ENCODE results near the gene POLR2I.
"Not testable (repeated sequence)": the region's sequence is repeated elsewhere in the genome, so short reads cannot be mapped to it uniquely, and the experiment has no call there.

The POLR2I gene

GRCh38 chr19:36140304-36141038, 25.8 kb upstream of the POLR2I start:
- H3K36me3 Mint-ChIP-seq = peaks cover 4% of the 10 kb centered on the region
- no peaks in the 10 kb centered on the region for H3K27me3 Mint-ChIP-seq
- no peaks in the 10 kb centered on the region for H3K9me3 Mint-ChIP-seq (ENCODE audit: low read depth)
- peak overlapping the region; percentile 91 for H3K27ac Mint-ChIP-seq
- peaks cover 11% of the 10 kb centered on the region for H3K4me1 Mint-ChIP-seq (ENCODE audit: low read depth)
- peak overlapping the region; percentile 94 for H3K4me3 Mint-ChIP-seq

- peak within 1 kb of the TSS; percentile 91 for H3K27ac Mint-ChIP-seq
- peaks cover 11% of the 10 kb centered on the region for H3K4me1 Mint-ChIP-seq (ENCODE audit: low read depth)
- peaks cover 4% of the 10 kb centered on the region for H3K36me3 Mint-ChIP-seq
- H3K27me3 Mint-ChIP-seq = no peaks in the 10 kb centered on the region
- H3K4me3 Mint-ChIP-seq = peak within 1 kb of the TSS; percentile 94
- H3K9me3 Mint-ChIP-seq (ENCODE audit: low read depth) = no peaks in the 10 kb centered on the region
Measured at GRCh38 chr19:36139473-36140303, 25.0 kb upstream of the POLR2I start, which contains the start of gene CAPNS1. Gene CAPNS1, plus strand, starts transcription at chr19:36140066. Its CDS starts 946 bp downstream, at chr19:36141012.

GRCh38 chr19:36139120-36139472, 24.4 kb upstream of the POLR2I start:
- no peaks in the 10 kb centered on the region for H3K9me3 Mint-ChIP-seq (ENCODE audit: low read depth)
- H3K27me3 Mint-ChIP-seq = no peaks in the 10 kb centered on the region
- H3K36me3 Mint-ChIP-seq = peaks cover 4% of the 10 kb centered on the region
- peaks cover 11% of the 10 kb centered on the region for H3K4me1 Mint-ChIP-seq (ENCODE audit: low read depth)
- peak overlapping the region; percentile 91 for H3K27ac Mint-ChIP-seq
- H3K4me3 Mint-ChIP-seq = peak overlapping the region; percentile 94

GRCh38 chr19:36136964-36137686, 22.4 kb upstream of the POLR2I start:
- no peak overlapping the region for H3K4me3 Mint-ChIP-seq
- H3K9me3 Mint-ChIP-seq (ENCODE audit: low read depth) = no peaks in the 10 kb centered on the region
- peaks cover 22% of the 10 kb centered on the region for H3K4me1 Mint-ChIP-seq (ENCODE audit: low read depth)
- H3K36me3 Mint-ChIP-seq = peaks cover 4% of the 10 kb centered on the region
- H3K27me3 Mint-ChIP-seq = no peaks in the 10 kb centered on the region
- H3K27ac Mint-ChIP-seq = no peak overlapping the region

GRCh38 chr19:36134867-36135266, 20.2 kb upstream of the POLR2I start:
- H3K27ac Mint-ChIP-seq; H3K36me3 Mint-ChIP-seq; H3K9me3 Mint-ChIP-seq (ENCODE audit: low read depth); H3K27me3 Mint-ChIP-seq; H3K4me3 Mint-ChIP-seq: not testable (repeated sequence)
- peaks cover 18% of the 10 kb centered on the region for H3K4me1 Mint-ChIP-seq (ENCODE audit: low read depth)

GRCh38 chr19:36131221-36131620, 16.5 kb upstream of the POLR2I start:
- not testable (repeated sequence) for H3K27ac Mint-ChIP-seq; H3K36me3 Mint-ChIP-seq; H3K4me3 Mint-ChIP-seq; H3K27me3 Mint-ChIP-seq; H3K9me3 Mint-ChIP-seq (ENCODE audit: low read depth)
- peaks cover 26% of the 10 kb centered on the region for H3K4me1 Mint-ChIP-seq (ENCODE audit: low read depth)

- Mint-ChIP-seq H3K27ac (peak overlapping the region; percentile 100), H3K9me3 (ENCODE audit: low read depth) (no peaks in the 10 kb centered on the region), H3K36me3 (no peaks in the 10 kb centered on the region), H3K27me3 (no peaks in the 10 kb centered on the region), H3K4me3 (peak overlapping the region; percentile 92), H3K4me1 (ENCODE audit: low read depth) (peaks cover 24% of the 10 kb centered on the region)
Measured at GRCh38 chr19:36128392-36128736, 13.7 kb upstream of the POLR2I start.

- H3K36me3 Mint-ChIP-seq = peaks cover 2% of the 10 kb centered on the region
- no peaks in the 10 kb centered on the region for H3K27me3 Mint-ChIP-seq
- no peaks in the 10 kb centered on the region for H3K9me3 Mint-ChIP-seq (ENCODE audit: low read depth)
- peak overlapping the region; percentile 70 for H3K27ac Mint-ChIP-seq
- no peak overlapping the region for H3K4me3 Mint-ChIP-seq
- peaks cover 10% of the 10 kb centered on the region for H3K4me1 Mint-ChIP-seq (ENCODE audit: low read depth)
Measured at GRCh38 chr19:36125557-36125956, 10.9 kb upstream of the POLR2I start.

- H3K27me3 Mint-ChIP-seq = no peaks in the 10 kb centered on the region
- peaks cover 10% of the 10 kb centered on the region for H3K36me3 Mint-ChIP-seq
- H3K9me3 Mint-ChIP-seq (ENCODE audit: low read depth) = no peaks in the 10 kb centered on the region
- H3K27ac Mint-ChIP-seq = no peak overlapping the region
- H3K4me1 Mint-ChIP-seq (ENCODE audit: low read depth) = peaks cover 15% of the 10 kb centered on the region
- no peak overlapping the region for H3K4me3 Mint-ChIP-seq
Measured at GRCh38 chr19:36121486-36122124, 6.9 kb upstream of the POLR2I start.

GRCh38 chr19:36120984-36121358, 6.3 kb upstream of the POLR2I start:
- H3K9me3 Mint-ChIP-seq (ENCODE audit: low read depth) = no peaks in the 10 kb centered on the region
- peaks cover 21% of the 10 kb centered on the region for H3K4me1 Mint-ChIP-seq (ENCODE audit: low read depth)
- H3K27me3 Mint-ChIP-seq = no peaks in the 10 kb centered on the region
- peaks cover 10% of the 10 kb centered on the region for H3K36me3 Mint-ChIP-seq
- no peak overlapping the region for H3K4me3 Mint-ChIP-seq
- H3K27ac Mint-ChIP-seq = no peak overlapping the region

GRCh38 chr19:36120092-36120983, 5.7 kb upstream of the POLR2I start:
- Mint-ChIP-seq H3K4me3 (no peak overlapping the region), H3K9me3 (ENCODE audit: low read depth) (no peaks in the 10 kb centered on the region), H3K36me3 (peaks cover 10% of the 10 kb centered on the region), H3K4me1 (ENCODE audit: low read depth) (peaks cover 21% of the 10 kb centered on the region), H3K27ac (no peak overlapping the region), H3K27me3 (no peaks in the 10 kb centered on the region)

- H3K36me3 Mint-ChIP-seq = peaks cover 8% of the 10 kb centered on the region
- H3K4me1 Mint-ChIP-seq (ENCODE audit: low read depth) = peaks cover 40% of the 10 kb centered on the region
- H3K27ac Mint-ChIP-seq = peak overlapping the region; percentile 68
- H3K9me3 Mint-ChIP-seq (ENCODE audit: low read depth) = no peaks in the 10 kb centered on the region
- no peaks in the 10 kb centered on the region for H3K27me3 Mint-ChIP-seq
- peak overlapping the region; percentile 98 for H3K4me3 Mint-ChIP-seq
Measured at GRCh38 chr19:36116344-36116637, 1.6 kb upstream of the POLR2I start.

GRCh38 chr19:36115453-36116343, 1.0 kb upstream of the POLR2I start, which contains the start of gene TBCB:
Gene TBCB, plus strand, starts transcription at chr19:36115468. Its CDS starts 93 bp downstream, at chr19:36115561.
- Mint-ChIP-seq H3K4me3 (peak within 1 kb of the TSS; percentile 98), H3K9me3 (ENCODE audit: low read depth) (no peaks in the 10 kb centered on the region), H3K36me3 (peaks cover 8% of the 10 kb centered on the region), H3K4me1 (ENCODE audit: low read depth) (peaks cover 40% of the 10 kb centered on the region), H3K27ac (peak within 1 kb of the TSS; percentile 96), H3K27me3 (no peaks in the 10 kb centered on the region)
